Measurements from ENCODE around the gene ASPM.
"Not testable (repeated sequence)": the region's sequence is repeated elsewhere in the genome, so short reads cannot be mapped to it uniquely, and the experiment has no call there.

Gene ASPM

DNA sequence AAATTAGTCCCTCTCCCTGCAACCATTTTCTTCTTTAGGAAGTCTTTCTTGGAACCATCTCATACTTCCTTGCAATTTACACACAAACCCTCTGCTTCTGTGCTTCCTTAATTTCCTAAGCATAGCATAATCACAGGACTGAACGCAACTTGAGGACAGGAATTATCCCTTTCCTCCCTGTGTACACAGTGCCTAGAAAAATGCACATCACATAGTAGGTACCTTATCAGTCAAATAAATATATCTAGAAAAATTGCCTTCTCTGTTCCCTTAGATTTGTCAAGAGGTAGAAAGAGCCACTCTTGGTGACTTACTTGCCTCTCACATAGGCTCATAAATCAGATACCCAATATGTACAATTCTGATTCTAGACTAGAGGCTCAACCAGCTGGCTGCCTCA, 4.9 kb downstream of the ASPM start:
- no peak for DNase-seq

DNA sequence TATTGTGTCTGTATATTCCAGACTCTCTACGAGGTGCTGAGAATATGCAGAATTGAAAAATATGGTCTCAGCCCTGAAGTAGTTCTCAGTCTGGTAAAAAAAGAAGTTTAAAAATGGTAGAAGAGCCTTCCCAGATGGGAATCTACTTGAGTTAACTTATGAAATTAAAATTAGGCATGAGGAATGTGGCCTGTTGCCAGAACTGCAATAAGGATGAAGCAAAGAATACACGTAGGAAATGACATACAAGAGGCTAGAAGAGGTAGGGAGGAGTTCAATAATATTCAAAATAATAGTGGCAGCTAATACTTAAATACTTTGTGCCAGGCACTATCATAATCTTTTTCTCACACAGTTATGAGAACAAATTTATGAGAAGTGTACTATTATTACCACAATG, 6.3 kb downstream of the ASPM start:
- no peak for DNase-seq

DNA sequence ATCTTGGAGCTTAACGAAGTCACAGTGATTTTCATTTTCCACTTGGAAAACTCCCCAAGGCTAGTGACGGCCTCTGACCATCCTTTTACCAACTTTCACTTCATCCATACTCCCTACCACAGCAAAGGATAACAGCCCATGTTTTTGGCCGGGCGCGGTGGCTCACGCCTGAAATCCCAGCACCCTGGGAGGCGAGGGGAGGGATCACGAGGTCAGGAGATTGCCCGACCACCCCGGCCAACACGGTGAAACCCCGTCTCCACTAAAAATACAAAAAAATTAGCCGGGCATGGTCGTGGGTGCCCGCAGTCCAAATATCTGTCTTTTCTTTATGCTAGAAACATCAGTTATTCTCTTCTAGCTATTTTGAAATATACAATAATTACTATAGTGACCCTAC, 7.3 kb downstream of the ASPM start:
- no peak for DNase-seq

DNA sequence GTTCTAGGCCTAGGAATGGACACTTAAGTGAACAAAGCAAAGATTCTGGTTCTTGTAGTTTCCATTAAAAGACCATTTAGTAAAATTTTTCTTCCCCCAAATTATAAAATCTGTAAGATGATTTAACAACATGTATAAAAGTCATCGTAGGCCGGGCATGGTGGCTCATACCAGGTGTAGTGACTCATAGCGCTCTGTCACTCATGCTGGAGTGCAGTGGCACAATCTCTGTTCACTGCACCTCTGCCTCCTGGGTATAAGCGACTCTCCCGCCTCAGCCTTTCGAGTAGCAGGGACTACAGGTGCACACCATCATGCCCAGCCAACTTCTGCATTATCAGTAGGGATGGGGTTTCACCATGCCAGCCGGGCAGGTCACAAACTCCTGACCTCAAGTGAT, 9.1 kb downstream of the ASPM start:
- no peak for DNase-seq

DNA sequence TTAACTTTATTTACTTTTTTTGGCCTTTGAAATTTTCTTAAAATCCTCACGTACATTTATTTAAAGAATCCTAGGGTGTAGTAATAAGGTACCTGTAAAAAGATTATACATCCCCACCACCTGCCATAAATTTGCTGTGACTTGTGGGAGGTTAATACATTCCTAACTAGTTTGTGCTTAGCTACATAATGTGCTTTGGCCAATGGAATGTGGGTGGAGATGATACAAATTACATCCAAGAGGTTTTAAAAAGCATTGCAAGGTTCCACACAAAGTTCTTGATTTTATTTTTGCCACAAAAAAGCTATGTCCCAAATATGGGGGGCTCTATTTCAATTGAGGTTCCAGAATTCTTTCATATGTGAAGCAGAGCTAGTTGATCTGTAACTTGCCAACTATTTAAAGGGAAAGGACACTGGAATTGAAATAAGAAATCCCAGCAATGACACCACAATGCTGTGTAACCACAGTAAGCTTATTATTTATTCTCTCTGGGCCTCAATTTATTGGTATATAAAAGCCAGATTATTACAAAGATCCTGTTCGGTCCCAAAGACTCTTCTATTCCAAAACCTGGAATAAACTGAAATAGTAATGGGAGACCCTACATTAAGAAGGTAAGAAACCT, 15.7 kb downstream of the ASPM start:
- DNase-seq: no peak

DNA sequence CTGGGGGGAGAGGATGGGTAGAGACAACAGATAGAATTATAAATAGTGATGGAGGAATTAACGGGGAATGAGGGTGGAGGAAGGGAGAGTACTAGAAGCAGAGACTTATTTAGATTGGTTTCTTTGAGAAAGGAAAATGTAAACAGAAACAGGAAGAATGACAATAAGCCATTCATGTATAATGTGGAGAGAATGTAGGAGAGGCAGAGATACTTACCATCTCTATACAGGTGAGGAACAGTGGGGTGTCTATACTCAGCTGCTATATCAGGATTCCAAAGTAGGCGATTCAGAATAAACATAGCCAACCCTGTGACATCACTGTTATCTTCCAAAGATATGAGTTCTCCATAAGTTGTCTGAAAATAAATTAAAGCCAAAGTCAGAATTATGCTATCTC, 16.8 kb downstream of the ASPM start:
- no peak for DNase-seq

DNA sequence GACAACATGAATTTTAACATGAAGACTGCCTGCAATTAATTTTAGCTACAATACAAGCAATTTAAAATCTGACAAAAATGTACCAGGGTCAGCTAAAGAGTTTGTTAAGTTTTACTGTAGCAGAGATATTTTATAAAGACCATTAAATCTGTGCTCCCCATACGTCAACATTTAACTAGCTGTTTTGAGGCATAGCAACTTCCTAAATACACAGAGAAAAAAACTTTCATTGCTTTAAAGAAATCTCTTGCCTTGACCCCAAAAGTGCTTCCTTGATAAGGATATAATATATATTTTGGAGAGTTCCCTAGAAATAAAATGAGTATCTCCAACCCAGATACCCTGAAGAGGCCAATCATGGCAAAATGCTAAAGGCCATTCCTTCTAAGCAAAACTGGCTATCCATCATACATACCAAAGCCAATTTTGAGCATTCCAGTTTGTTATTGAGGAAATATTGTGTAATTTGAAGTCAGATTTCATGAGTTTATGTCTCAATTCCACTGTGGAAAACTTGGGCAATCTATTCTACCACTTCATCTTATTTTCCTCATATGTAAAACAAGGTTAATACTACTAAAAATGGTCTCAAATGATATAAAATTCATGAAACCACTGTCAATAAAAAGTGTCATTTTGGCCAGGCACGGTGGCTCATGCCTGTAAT, 19.1 kb downstream of the ASPM start:
- DNase-seq: no peak

DNA sequence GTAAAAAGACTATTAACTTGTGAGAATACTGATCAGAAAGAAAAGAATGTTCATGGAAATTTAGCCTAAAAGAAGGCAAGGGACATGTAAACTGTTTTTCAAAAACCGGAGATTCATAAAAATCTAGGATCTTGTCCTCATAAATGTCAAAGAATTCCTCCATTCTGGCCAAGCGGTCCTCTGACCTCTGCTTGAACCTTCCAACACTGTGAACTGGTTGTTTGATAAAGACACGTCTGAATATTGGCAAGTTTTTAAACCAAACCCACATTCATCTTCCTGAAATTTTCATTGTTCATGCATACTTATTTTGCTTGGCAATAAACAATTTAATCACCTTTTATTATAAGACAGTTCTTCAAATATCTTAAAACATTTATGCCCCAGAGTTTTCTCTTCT, 19.8 kb downstream of the ASPM start:
- no peak for DNase-seq

DNA sequence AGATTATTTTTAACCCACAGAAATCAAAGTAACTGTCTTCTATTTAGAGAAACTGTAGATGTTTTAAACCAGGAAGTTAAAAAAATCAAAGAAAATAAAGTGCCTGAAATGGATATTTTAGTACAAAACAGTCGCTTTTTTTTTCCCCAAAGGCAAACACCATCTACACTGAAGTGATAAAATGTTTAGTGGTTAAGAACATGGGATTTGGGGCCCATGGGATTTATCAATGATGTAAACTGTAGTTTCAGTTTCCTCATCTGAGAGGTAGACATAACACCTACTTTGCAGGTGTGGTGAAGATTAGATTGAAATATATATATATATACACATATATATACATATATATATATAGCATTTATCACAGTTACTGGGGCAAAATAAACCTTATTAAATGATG, 22.1 kb downstream of the ASPM start:
- no peak for DNase-seq

DNA sequence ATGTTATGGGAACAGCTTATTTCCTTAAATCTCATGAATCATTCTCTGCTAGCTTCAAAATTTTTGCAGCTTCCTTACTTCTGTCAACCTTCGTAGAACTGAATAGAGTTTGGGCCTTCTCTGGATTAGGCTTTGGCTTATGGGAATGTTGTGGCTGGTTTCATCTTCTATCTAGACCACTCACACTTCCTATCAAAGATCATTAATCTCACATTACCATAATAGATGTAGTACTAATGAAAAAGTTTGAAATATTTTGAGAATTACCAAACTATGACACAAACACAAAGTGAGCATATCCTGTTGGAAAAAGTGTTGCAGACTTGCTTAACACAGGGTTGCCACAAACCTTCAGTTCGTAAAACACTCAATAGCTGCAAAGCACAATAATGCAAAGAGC, 30.3 kb downstream of the ASPM start:
- DNase-seq: no peak

DNA sequence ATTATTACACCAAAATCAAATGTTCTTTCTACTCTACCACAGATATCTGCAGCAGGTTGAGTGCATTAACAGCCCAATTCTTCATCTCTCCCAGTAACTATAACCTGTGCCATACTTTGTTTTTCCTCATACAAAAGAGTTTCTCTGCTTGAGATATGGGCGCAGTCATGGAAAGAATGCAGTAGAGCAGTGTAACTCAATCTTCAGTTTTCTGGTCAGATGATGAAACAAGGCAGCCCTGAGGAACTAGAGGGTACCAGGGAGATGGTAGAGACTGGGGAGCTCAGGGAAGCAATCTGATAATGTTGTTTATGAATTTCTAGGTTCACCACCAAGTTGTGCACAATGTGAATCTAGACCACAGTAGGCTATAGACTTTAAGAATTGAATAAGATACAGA, 39.6 kb downstream of the ASPM start:
- DNase-seq: no peak

DNA sequence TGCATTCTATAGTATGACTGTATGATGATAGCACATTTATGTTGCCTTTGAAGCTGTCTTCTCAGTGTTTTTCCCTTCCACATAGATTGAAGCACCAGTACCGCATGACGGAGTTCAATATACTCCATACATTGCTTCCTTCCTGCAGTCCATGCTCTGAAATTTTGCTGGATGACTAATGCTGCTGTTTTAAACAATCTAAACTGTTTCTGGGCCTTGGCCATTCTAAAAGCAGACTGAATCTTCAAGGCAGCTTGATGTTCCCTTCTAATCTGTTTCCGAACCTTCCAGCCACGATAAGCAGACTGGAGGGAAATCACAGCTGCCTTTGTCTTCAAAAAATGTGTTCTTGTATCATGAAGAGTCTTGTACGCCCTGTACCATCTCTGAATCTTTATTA, 43.2 kb downstream of the ASPM start:
- no peak for DNase-seq

DNA sequence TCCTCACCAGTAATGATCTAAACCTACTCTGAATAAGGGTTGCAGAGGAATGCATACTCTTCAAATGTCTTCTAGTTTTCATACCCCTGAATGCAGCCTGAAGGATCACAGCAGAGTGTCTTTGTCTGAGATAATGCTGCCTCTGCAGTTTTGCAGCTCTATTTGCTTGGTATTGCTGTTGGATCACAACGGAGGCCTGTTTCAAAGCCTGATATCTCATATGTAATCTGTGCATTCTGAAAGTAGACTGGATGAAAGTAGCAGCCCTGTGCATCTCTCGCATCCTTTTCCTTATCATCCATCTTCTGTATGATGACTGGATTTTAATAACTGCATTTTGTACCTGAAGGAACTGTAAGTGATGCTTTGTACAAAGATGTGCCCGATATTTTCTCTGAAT, 44.5 kb downstream of the ASPM start:
- DNase-seq: no peak

DNA sequence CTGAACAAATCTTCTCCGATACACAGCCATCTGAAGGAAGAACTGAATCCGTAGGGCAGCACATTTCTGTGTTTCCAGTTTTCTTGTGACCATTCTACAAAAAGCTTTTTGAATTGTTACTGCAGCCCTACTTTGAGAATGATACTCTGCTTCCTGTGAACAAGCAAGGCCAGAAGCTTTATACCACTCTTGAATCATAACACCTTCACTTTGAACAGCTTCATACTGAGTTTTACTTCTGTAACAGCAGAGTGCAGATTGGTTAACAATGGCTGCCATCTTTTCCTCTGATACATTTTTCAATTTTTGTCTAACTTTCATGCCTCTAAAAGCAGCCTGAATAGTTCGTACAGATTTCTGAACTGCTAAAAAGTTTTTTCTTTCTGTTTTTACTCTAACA, 45.8 kb downstream of the ASPM start:
- no peak for DNase-seq

DNA sequence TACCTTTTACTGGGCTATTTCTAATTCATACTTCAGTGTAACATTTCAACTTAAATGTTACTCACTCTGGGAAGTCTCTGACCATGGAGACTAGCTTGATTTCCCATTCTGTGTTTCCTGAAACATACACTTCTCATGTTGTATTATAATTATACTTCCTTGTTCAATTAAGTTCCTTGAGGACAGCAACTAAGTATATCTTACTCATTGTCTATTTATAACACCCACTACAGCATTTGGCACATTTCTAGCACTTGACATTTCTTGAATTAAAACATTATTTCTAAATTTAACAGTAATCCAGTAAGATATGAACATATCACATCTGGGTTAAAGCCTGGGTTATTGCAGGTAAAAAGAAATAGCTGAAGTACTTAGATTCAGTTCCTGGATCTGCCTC, 47.0 kb downstream of the ASPM start:
- DNase-seq: no peak

DNA sequence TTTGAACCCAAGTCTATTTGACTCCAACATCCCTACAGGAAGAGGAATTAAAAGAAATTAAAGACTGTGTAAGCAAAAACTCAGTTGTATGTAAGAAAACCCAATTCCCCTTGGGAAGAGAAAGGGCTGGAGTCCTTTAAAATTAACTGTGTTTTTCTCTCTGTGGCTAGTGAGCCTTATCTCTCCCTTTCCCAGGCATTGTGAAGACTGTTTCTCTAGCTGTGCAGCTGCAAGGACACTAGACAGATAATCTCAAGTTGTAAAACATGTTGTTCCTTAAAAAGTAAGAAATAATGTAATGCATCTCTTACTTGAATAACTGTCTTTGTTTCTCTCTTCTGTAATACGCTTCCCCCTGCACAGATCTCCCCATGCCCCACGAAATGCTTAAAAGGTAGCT, 49.5 kb downstream of the ASPM start:
- not testable (repeated sequence) for DNase-seq

DNA sequence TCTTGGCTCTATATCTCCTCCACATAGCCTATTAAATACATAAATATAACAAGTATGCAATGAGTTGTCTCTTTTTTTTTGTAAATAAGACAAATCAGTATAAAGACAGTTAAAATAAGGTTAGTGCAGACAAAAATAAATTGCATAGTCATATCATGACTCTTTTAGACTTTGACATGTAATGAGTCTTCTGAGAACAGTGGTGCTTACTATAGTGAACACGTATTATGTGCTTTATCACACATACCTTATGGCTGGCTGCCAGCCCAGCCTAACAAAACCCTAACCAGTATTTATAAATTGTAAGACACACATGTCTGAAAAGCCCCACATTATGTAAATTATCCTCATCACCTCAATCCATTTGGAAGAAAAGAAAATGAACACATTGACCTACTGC, 50.3 kb downstream of the ASPM start:
- DNase-seq: no peak

DNA sequence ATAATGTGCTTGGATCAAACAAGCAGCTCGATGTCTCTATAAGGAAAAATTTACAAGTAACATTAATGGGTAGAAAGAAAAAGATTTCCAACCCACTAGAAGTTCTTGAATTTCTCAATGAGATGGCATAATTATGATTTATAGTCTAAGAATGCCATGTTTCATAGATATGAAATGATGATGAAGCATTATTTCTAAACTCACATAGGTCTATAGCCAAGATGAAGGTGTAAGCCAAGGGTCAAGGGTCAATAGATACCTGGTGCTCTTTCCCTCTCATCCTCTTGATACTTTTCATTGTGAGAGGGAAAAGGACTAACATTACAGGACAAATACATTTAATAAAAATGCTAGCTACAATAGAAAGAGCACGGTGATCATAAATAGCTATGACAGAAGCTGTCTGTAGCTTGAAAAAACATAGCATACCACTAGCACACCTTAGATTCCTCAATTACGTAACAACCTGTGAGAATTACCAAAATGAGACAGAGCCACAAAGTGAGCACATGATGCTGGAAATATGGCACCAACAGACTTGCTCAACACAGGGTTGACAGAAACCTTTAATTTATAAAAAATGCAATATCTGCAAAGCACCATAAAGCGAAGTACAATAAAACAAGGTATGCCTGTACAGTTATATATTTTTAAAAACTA, 53.1 kb downstream of the ASPM start:
- no peak for DNase-seq

DNA sequence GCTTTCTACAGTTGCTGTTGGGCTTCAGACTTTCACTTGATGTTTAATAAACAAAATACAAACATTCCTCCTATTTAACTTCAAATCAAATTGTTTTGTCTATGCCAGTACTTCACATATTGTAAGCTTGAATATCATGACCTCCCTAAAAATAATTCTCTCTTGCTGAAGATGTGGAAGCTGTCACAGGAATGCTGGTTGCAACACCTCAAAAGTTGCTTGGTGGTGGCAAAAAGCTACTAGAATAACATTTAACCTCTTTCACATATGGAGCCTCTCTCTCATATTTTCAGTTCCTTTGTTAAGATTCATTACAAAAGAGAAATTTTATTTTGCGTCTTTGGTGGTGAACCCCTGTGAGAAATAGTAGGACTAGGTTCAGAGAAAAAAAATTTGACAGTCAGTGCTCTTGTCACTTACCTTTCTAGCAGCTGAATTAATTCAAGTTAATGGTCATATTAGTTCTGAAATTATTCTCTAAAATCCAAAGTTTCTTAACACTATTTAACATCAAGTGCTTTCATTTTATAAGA, 53.9 kb downstream of the ASPM start:
- no peak for DNase-seq

DNA sequence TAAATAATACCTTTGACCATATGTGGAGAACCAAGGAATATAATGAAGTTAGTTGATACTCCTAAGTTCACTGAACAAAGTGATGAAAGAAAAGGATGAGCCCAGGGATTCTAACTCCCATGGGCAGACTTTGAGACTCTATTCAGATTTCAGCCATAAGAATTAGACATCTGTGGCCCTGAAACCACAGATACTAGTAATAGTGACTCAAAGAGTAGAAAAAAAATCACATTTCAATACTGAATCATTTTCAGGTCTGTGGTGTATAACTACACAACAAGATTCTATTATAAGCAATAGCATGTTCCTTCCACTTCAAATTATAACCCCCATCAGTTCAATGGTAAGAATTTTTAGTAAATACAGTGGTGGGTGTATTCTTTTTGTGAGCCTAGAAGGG, 63.0 kb downstream of the ASPM start:
- DNase-seq: no peak

DNA sequence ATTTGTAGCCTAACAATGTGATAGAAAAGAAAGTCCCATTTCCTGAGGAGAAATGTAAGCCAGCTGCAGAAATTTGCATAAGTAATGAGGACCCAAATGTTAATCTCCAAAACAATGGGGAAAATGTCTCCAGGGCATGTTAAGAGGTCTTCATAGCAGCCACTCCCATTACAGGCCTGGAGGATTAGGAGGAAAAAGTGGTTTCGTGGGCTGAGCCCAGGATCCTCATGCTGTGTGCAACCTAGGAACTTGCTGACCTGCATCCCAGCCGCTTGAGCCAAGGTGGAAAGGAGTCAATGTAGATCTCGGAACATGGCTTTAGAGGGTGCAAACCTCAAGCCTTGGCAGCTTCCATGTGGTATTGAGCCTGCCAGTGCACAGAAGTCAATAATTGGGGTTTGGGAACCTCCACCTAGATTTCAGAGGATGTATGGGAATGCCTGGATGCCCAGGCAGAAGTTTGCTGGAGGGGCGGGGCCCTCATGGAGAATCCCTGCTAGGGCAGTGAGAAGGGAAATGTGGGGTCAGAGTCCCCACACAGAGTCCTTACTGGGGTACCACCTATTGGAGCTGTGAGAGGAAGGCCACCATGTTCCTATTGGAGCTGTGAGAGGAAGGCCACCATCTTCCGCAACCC, 65.2 kb downstream of the ASPM start:
- DNase-seq: no peak

DNA sequence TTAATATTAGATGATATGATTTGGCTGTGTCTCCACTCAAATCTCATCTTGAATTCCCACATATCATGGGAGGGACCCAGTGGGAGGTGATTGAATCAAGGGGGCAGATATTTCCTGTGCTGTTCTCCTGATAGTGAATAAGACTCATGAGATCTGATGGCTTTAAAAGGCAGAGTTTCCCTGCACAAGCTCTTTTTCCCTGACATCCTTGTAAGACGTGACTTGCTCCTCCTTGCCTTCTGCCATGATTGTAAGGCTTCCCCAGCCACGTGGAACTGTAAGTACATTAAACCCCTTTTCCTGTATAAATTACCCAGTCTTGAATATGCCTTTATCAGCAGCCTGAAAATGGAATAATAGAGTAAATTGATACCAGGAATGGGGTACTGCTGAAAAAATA, 66.1 kb downstream of the ASPM start:
- DNase-seq: no peak

DNA sequence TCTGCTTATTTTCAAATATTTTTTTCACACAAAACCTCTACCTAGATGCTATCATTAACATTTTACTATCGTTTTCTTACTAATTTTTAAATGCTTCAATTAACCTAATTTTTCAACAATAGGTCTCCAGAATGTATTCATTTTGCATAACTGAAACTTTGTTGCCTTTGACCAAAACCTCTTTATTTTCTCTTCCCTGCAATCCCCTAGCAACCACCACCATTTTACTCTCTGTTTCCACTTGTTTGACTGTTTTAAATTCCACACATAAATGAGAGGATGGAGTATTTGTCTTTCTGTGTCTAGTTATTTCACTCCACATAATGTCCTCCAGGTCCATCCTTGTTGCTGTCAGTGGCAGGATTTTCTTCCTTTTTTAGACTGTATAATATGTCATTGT, 69.9 kb downstream of the ASPM start:
- no peak for DNase-seq

DNA sequence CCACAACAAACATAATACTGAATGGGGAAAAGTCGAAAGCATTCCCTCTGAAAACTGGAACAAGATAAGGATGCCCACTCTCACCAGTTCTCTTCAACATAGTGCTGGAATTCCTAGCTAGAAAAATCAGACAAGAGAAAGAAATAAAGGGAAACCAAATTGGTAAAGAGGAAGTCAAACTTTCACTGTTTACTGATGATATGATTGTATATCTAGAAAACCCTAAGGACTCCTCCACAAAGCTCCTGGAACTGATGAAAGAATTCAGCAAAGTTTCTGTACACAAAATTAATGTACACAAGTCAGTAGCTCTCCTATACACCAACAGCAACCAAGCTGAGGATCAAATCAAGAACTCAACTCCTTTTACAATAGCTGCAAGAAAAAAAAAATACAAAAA, 72.5 kb downstream of the ASPM start:
- DNase-seq: no peak
